HG02981 (cell line): Measurements from ENCODE around the gene HSD17B4.
"Not testable (repeated sequence)": the region's sequence is repeated elsewhere in the genome, so short reads cannot be mapped to it uniquely, and the experiment has no call there.

ENCODE experiments used
- ATAC-seq: cut with Tn5 transposase; IDR thresholded peaks from one replicate; pipeline ENCODE4 v1.9.1; 2021; ENCODE audit warnings: mild to moderate bottlenecking, moderate library complexity; ENCODE audit not compliant: unreplicated experiment

HSD17B4 gene

DNA sequence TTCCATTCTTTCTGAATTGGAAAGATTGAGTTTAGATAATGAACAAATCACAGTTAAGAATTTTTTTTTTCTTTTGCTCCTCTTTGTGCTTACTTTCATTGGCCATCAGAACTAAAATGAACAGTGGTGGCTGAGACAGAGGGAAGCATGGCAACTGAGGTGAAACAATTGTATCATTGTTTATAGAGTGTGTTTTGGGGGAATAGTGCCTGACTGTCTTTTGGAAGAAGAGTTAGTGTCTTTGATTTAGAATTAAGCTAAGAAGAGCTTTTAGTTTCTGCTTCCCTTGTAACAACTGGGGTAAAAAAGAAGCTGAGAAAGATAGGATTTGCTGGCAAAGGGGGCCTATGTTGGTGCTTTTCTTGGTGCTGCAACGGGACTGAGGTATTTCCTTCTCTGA is 24.0 kb downstream of the HSD17B4 start:
- no peak for ATAC-seq

GRCh38 chr5:119478781-119479180 is 26.5 kb downstream of the HSD17B4 start:
- ATAC-seq = no peak

- not testable (repeated sequence) for ATAC-seq
Observed at GRCh38 chr5:119480629-119481028, 28.3 kb downstream of the HSD17B4 start.

DNA sequence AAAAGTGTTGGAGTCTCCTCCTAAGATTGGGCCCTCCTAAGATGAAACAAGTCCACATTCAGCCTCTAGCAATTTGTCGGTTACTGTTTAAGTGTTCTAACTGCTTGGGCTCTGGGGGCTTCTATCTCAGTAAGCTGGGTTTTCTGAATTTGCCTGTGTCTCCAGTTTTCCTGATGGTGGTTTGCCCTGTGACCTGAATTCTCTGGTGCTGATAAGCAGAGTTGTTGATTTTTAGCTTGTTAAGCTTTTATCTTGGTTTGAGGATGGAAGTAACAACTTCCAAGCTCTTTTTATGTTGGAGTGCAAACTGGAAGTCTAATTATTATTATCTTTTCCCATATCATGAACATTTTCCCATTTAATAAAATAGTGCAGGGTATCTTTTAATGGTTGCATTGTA is 30.9 kb downstream of the HSD17B4 start:
- no peak for ATAC-seq

DNA sequence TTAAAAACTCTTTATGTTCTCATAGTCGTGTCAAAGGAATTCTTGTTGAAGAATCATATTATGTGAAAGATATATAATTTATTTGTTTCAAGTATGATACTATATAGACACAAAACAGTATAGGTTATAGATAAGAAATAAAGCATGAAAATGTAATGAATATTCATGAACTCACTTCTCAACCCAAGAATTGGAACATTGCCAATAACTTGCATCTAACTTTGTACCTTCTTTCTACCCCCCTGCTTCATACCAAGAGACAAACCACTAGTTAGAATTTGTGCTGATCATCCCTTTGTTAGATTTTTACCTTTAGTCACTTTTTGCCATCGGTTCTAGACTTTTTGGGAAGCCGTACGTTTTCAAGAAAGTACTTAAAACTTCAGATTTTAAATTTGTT is 32.6 kb downstream of the HSD17B4 start:
- ATAC-seq = no peak

DNA sequence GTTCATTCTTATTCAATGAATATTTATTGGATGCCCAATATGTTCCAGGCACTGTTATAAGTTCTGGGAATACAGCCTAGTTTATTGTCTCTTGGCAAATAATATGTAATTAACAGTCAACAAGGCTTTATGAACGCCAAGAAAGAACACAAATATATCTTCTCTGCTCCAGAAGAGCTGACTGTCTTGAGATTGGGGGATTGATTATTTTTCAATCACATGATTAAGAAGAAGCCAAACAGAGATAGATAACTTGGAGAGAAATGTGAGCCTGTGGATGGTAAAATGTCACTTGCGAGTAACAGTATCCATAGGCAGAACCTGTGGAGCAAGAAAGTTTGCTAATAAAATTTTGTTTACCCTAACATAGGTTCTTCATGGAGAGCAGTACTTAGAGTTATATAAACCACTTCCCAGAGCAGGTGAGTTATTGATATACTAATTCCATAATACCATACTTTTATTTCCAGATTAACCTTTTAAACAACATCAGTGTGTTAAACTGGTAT is 49.4 kb downstream of the HSD17B4 start:
- ATAC-seq = no peak

DNA sequence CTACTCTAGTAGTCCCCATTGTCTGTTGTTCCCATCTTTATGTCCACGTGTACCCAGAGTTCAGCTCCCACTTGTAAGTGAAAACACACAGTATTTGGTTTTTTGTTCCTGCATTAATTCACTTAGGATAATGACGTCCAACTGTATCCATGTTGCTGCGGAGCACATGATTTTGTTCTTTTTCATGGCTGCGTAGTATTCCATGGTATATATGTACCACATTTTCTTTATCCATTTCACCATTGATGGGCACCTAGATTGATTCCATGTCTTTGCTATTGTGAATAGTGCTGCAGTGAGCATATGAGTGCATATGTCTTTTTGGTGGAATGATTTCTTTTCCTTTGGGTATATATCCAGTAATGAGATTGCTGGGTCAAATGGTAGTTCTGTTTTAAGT is 51.6 kb downstream of the HSD17B4 start:
- ATAC-seq = not testable (repeated sequence)

DNA sequence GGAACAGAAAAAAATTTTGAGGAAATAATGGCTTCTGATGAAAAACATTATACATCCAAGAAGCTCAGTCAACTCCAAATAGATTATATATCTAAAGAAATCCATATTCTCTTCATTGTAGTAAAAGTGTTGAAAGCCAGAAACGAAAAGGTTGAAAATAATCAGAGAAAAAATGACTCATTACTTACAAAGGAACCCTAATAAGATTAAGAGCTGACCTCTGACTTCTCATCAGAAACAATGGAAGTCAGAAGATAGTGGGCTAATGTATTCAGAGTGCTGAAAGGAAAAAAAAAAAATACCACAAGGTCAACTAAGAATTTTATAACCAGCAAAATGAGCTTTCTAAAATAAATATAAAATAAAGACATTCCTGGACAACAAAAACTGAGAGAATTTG is 60.0 kb downstream of the HSD17B4 start:
- ATAC-seq = no peak

GRCh38 chr5:119515192-119515591 is 62.9 kb downstream of the HSD17B4 start:
- ATAC-seq = no peak

- ATAC-seq = not testable (repeated sequence)
Observed at GRCh38 chr5:119517115-119517514, 64.8 kb downstream of the HSD17B4 start.

GRCh38 chr5:119521232-119521631 is 68.9 kb downstream of the HSD17B4 start:
- no peak for ATAC-seq

DNA sequence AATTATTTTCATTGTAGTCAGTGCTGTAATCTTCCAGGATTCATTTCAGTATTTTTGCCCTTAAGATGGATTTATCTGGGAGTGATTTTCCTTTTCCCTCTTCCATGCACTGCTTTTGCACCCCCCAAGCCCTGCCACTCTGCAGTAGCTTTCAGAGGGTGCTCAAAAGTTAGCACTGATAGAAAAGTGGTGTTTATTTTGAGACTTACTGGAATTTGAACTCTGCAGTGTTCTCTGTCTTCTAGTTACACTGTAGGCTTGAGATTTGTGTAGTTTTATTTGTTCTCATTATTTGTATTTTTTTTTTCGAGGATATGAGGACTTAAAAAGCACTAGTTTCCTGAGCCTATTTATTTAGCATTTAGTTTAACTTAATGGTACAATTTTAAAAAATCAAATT is 70.5 kb downstream of the HSD17B4 start:
- ATAC-seq = no peak

DNA sequence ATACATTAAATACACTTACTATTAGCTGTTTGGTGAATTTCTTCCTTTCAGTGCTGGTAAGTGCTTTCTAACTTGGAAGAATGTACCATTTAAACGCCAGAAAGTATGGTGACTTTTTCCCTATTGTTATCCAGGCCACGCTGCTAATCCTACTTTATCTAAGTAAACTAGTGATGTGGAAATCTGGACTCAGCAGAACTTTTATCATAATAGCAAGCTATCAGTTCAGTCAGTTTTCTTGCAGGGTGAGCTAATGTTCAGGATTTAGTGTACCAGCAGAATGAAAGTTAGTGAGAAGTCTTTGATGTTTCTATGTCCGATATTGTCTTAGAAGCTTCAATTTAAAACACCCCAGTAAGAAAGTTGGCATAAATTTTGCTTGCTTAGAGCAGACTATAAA is 72.2 kb downstream of the HSD17B4 start:
- ATAC-seq = no peak

DNA sequence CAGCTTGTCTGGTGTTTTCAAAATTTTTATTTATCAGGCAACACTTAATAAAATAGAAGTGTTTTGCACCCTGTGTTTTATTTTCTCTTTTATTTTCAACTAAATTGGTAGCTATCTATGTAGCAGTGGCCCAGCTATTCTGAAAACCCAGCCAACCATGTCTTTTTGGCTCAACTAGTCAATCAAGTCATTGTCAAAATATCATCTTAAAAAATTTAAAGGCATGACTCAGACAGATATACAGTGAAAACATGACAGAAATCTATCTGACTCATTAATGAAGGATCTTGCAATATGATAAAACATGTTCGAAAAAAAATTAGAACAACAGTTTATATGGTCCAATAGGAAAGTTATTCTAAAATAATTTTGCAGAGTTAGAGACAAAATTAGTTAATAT is 75.1 kb downstream of the HSD17B4 start:
- ATAC-seq = no peak

DNA sequence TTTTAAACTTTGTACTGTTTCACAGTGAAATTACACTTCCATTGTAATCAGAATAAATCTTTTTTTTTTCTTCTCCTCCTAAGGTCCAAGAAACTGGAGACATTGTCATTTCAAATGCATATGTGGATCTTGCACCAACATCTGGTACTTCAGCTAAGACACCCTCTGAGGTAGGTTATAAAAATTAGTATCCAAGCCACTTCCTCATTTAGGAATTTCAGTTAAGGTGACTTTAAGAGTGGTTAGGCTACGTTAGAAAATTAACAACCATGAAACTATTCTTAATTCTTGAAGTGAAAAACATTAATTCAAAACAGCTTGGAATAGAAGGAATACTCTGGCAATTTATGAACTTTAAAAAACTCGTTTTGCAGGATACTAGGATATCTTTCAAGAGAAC is 77.5 kb downstream of the HSD17B4 start:
- no peak for ATAC-seq

- no peak for ATAC-seq
Observed at GRCh38 chr5:119532637-119533036, 80.3 kb downstream of the HSD17B4 start.

DNA sequence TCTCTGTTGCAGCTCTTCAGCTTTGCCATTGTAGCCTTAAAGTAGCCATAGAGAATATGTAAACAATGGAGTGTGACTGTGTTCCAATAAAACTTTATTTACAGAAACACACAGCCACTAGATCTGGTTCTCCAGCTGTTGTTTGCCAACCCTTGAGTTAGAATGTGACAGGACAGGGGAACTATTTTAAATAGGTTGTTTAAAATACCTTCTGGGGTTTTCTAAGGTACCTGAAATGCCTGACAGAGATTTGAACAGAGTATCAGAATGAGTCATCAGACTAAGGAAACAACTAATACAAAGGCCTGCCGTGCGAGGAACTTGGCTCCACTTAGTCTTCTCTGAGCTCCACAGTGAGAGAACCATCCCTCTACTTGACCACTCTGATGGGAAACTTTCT is 85.4 kb downstream of the HSD17B4 start:
- ATAC-seq = peak; percentile 99

GRCh38 chr5:119541716-119542115 is 89.4 kb downstream of the HSD17B4 start:
- no peak for ATAC-seq

GRCh38 chr5:119551819-119552218 is 99.5 kb downstream of the HSD17B4 start:
- ATAC-seq = no peak

DNA sequence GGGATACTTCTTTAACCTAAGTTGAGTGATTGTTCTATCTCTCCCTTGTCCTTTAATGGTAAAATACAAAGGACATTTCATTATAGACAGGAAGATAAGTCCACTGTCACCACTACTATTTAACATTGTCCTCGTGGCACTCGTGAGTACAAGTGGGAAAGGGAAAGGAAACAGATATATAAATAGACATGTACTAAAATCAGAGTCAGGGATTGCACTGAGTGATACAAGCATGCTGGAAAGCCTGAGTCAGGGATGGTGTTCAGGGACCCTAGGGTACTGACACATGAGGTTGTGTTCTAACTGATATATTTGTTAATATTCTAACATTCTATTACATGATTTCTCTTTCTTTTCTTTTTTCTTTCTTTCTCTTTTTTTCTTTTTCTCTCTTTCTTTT is 102.3 kb downstream of the HSD17B4 start:
- ATAC-seq = no peak

GRCh38 chr5:119570910-119571309 is 118.6 kb downstream of the HSD17B4 start:
- ATAC-seq = no peak

DNA sequence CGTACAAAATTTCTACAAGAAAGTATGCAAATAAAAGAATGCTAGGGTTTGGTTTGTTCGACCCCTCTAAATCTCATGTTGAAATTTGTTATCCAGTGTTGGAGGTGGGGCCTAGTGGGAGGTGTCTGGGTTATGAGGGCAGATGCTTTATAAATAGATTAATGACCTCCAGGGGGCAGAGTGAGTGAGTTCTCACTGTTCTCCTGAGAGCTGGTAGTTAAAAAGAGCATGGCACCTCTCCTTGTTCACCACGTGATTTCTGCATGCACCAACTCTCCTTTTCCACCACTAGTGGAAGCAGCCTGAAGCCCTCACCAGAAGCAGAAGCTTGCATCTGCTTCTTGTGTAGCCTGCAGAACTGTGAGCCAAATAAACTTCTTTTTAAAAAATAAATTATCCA is 126.6 kb downstream of the HSD17B4 start:
- ATAC-seq = peak; percentile 55

DNA sequence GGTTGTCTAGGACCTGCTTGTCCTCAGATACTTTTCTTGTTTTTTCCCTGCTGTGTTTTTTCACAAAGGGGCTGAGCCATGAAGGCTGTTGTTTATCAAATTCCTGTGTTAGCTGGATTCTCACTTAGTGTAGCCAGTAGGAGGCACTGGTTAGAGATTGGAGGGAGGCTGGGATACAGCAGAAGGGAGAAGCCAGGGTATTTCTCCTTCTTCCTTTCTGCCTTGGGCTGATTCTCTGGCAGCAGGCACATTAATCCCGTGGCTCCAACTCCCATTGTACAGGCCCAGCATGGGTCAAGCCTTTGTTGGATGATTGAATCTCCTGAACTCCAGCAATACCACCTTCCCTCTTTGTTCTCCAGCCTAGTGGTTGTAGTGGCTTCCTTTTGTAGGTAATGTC is 130.7 kb downstream of the HSD17B4 start:
- no peak for ATAC-seq

DNA sequence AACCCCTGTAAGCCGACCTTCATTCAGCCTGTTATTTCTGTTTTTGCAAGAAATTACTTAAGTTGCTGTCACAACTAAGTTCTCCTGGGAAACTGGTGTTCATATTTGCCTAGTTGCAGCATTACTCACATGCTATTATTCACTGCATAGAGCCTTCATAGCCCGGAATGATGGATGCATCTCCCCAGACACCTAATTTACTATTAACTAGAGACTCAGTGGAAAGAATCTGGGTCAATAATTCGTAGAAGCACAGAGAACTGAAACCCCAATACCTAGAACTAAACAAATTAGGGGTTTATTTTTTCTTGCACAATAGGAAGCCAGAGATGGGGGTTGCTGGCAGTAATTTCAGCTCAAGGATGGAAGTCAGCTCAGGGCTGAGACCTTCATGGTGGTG is 131.4 kb downstream of the HSD17B4 start:
- ATAC-seq = peak; percentile 94
